ENCODE data around the gene MYL10. TPM values are rescaled to one million over a fixed set of nuclear protein-coding genes. Genes with fewer than 3 reads are reported as not detected.

MYL10 gene
- total RNA-seq, 1 experiment from 2014 or later: not detected

GRCh38 chr7:101590663-101591435 is 38.2 kb downstream of the MYL10 start (continued):
- TF ChIP-seq EZH2phosphoT487 (IDR thresholded peaks at IDR 0.05; ENCODE audit: borderline replicate concordance) (no peak), MAX (IDR thresholded peaks at IDR 0.05) (no peak), SP1 (IDR thresholded peaks at IDR 0.05; ENCODE audit: low read depth) (no peak)

- Histone ChIP-seq H3K36me3 (ENCODE audit: control insufficient read depth in 1 of 2, insufficient read depth in 2 of 2, low read length in 2 of 2) (no peaks in the 10 kb centered on the region), H3K27ac (ENCODE audit: low read depth, low read length) (no peak overlapping the region), H3K9me3 (ENCODE audit: control insufficient read depth in 1 of 2, insufficient read depth in 1 of 2, low read depth in 1 of 2, low read length in 2 of 2) (no peaks in the 10 kb centered on the region), H3K4me2 (ENCODE audit: low read length) (no peak overlapping the region), H4K20me1 (ENCODE audit: insufficient read depth) (no peaks in the 10 kb centered on the region), H3K9me2 (ENCODE audit: insufficient read depth) (no peaks in the 10 kb centered on the region), H3K27me3 (ENCODE audit: insufficient read depth, low read length) (no peaks in the 10 kb centered on the region), H3K4me3 (replicated peaks in 1 of 2; ENCODE audit: low read depth in 1 of 2, low read length in 2 of 2) (no peak overlapping the region), H2AFZ (ENCODE audit: low read depth, low read length, poor library complexity, severe bottlenecking) (no peak overlapping the region), H3K9ac (ENCODE audit: low read length) (no peak overlapping the region), H3K4me1 (ENCODE audit: control insufficient read depth in 1 of 2, insufficient read depth in 2 of 2, low read length in 2 of 2) (no peaks in the 10 kb centered on the region; a peak in 1 of 4 replicates), H3K79me2 (ENCODE audit: insufficient read depth, low read length) (no peaks in the 10 kb centered on the region)
- DNase-seq (ENCODE audit: low read depth, low spot score): no peak
- ChIA-PET CTCF (interaction anchor here (0.6 kb wide), 1 partner anchor 13 kb away, joined by 4 read pairs; no protein-coding TSS in a partner anchor), RAD21 (ENCODE audit: low non-redundant PET in 1 of 2, low total read pairs in 2 of 2, uncharacterized antibody in 2 of 2, unreplicated experiment in 2 of 2) (no interaction called here), POLR2A (no interaction called here)
- intact Hi-C loops (cut with micrococcal nuclease): no loop called here
- no peak for ATAC-seq
- no TSS peak for BruUV-seq (replicated peaks)
- TF ChIP-seq CBX3 (IDR thresholded peaks at IDR 0.05; ENCODE audit: low read depth): no peak
- no peak for TF ChIP-seq ZNF274 (IDR thresholded peaks at IDR 0.05; ENCODE audit: low read depth, low read length)
- no peak for TF ChIP-seq EZH2 (IDR thresholded peaks at IDR 0.05)
- no peak for TF ChIP-seq CTCF (IDR thresholded peaks at IDR 0.05 in 2 of 3, conservative IDR thresholded peaks at IDR 0.05 in 1 of 3; ENCODE audit: borderline replicate concordance in 1 of 3, insufficient read depth in 1 of 3, low read depth in 2 of 3, low read length in 2 of 3)
- no peak for TF ChIP-seq SIN3A (IDR thresholded peaks at IDR 0.05; ENCODE audit: low read depth)
These were observed 39.0 kb downstream of the MYL10 start for GRCh38 chr7:101589976-101590662.
